ENCODE results near the gene AZGP1.

The AZGP1 gene

GRCh38 chr7:99928188-99928587 lies 47.6 kb downstream of the AZGP1 start:
- H3K4me3 ChIP-seq (ENCODE audit: low read length in 2 of 2), result no peak overlapping the region

GRCh38 chr7:99927536-99927935 lies 48.3 kb downstream of the AZGP1 start:
- Histone ChIP-seq H3K27ac (ENCODE audit: low read length) (no peak overlapping the region), H3K4me3 (ENCODE audit: low read length in 2 of 2) (no peak overlapping the region), H3K9me3 (ENCODE audit: control insufficient read depth in 2 of 2, low read length in 2 of 2) (no peaks in the 10 kb centered on the region), H3K36me3 (ENCODE audit: control insufficient read depth in 2 of 2, insufficient read depth in 2 of 2, low read length in 2 of 2) (no peaks in the 10 kb centered on the region), H3K4me1 (ENCODE audit: control insufficient read depth, insufficient read depth, low read length) (peaks cover 3% of the 10 kb centered on the region), H3K27me3 (ENCODE audit: control insufficient read depth in 1 of 2, insufficient read depth in 2 of 2, low read length in 2 of 2) (peaks cover 0 to 2% of the 10 kb centered on the region in 2 donors), H3K9ac (ENCODE audit: low read length in 2 of 2) (no peak overlapping the region)

More at GRCh38 chr7:99928188-99928587, 47.6 kb downstream of the AZGP1 start:
- Histone ChIP-seq H3K27ac (ENCODE audit: low read length) (no peak overlapping the region), H3K9me3 (ENCODE audit: control insufficient read depth in 2 of 2, low read length in 2 of 2) (no peaks in the 10 kb centered on the region), H3K9ac (ENCODE audit: low read length in 2 of 2) (no peak overlapping the region), H3K36me3 (ENCODE audit: control insufficient read depth in 2 of 2, insufficient read depth in 2 of 2, low read length in 2 of 2) (no peaks in the 10 kb centered on the region), H3K27me3 (ENCODE audit: control insufficient read depth in 1 of 2, insufficient read depth in 2 of 2, low read length in 2 of 2) (peaks cover 2 to 4% of the 10 kb centered on the region in 2 donors), H3K4me1 (ENCODE audit: control insufficient read depth, insufficient read depth, low read length) (peaks cover 3% of the 10 kb centered on the region)

- peaks cover 0 to 2% of the 10 kb centered on the region in 2 donors for H3K27me3 ChIP-seq (ENCODE audit: control insufficient read depth in 1 of 2, insufficient read depth in 2 of 2, low read length in 2 of 2)
- no peak overlapping the region for H3K27ac ChIP-seq (ENCODE audit: low read length)
- no peak overlapping the region for H3K9ac ChIP-seq (ENCODE audit: low read length in 2 of 2)
- H3K4me1 ChIP-seq (ENCODE audit: control insufficient read depth, insufficient read depth, low read length), result peaks cover 3% of the 10 kb centered on the region
- H3K4me3 ChIP-seq (ENCODE audit: low read length in 2 of 2), result no peak overlapping the region
- no peaks in the 10 kb centered on the region for H3K9me3 ChIP-seq (ENCODE audit: control insufficient read depth in 2 of 2, low read length in 2 of 2)
- H3K36me3 ChIP-seq (ENCODE audit: control insufficient read depth in 2 of 2, insufficient read depth in 2 of 2, low read length in 2 of 2), result peaks cover 0 to 2% of the 10 kb centered on the region in 2 donors
Observed at GRCh38 chr7:99926321-99926720, 49.5 kb downstream of the AZGP1 start.

- Histone ChIP-seq H3K27me3 (ENCODE audit: control insufficient read depth in 1 of 2, insufficient read depth in 2 of 2, low read length in 2 of 2) (no peaks in the 10 kb centered on the region), H3K27ac (ENCODE audit: low read length) (no peak overlapping the region), H3K36me3 (ENCODE audit: control insufficient read depth in 2 of 2, insufficient read depth in 2 of 2, low read length in 2 of 2) (peaks cover 0 to 2% of the 10 kb centered on the region in 2 donors), H3K4me1 (ENCODE audit: control insufficient read depth, insufficient read depth, low read length) (peaks cover 5% of the 10 kb centered on the region), H3K9me3 (ENCODE audit: control insufficient read depth in 2 of 2, low read length in 2 of 2) (no peaks in the 10 kb centered on the region), H3K4me3 (ENCODE audit: low read length in 2 of 2) (no peak overlapping the region), H3K9ac (ENCODE audit: low read length in 2 of 2) (no peak overlapping the region)
Observed at GRCh38 chr7:99923200-99923599, 52.6 kb downstream of the AZGP1 start.

- Histone ChIP-seq H3K9ac (ENCODE audit: low read length in 2 of 2) (peak overlapping the region in 1 of 2 donors; percentile 92), H3K4me1 (ENCODE audit: control insufficient read depth, insufficient read depth, low read length) (peaks cover 24% of the 10 kb centered on the region), H3K27me3 (ENCODE audit: control insufficient read depth in 1 of 2, insufficient read depth in 2 of 2, low read length in 2 of 2) (no peaks in the 10 kb centered on the region), H3K36me3 (ENCODE audit: control insufficient read depth in 2 of 2, insufficient read depth in 2 of 2, low read length in 2 of 2) (peaks cover 13 to 15% of the 10 kb centered on the region in 2 donors), H3K4me3 (ENCODE audit: low read length in 2 of 2) (peak overlapping the region; percentile 91 to 95), H3K9me3 (ENCODE audit: control insufficient read depth in 2 of 2, low read length in 2 of 2) (no peaks in the 10 kb centered on the region), H3K27ac (ENCODE audit: low read length) (peak overlapping the region; percentile 89)
Observed at GRCh38 chr7:99920149-99920548, 55.7 kb downstream of the AZGP1 start.

GRCh38 chr7:99919814-99920112 lies 56.1 kb downstream of the AZGP1 start:
- peaks cover 24% of the 10 kb centered on the region for H3K4me1 ChIP-seq (ENCODE audit: control insufficient read depth, insufficient read depth, low read length)
- peak overlapping the region; percentile 91 to 95 for H3K4me3 ChIP-seq (ENCODE audit: low read length in 2 of 2)
- peak overlapping the region; percentile 89 for H3K27ac ChIP-seq (ENCODE audit: low read length)
- H3K36me3 ChIP-seq (ENCODE audit: control insufficient read depth in 2 of 2, insufficient read depth in 2 of 2, low read length in 2 of 2), result peaks cover 15% of the 10 kb centered on the region in 2 donors
- peak overlapping the region; percentile 92 to 93 for H3K9ac ChIP-seq (ENCODE audit: low read length in 2 of 2)
- no peaks in the 10 kb centered on the region for H3K9me3 ChIP-seq (ENCODE audit: control insufficient read depth in 2 of 2, low read length in 2 of 2)
- no peaks in the 10 kb centered on the region for H3K27me3 ChIP-seq (ENCODE audit: control insufficient read depth in 1 of 2, insufficient read depth in 2 of 2, low read length in 2 of 2)

GRCh38 chr7:99918959-99919813 lies 56.6 kb downstream of the AZGP1 start, which contains the start of gene TRIM4:
Gene TRIM4 (minus strand): TSS chr7:99919530. CDS start chr7:99919401, 129 bp downstream.
- Histone ChIP-seq H3K9me3 (ENCODE audit: control insufficient read depth in 2 of 2, low read length in 2 of 2) (no peaks in the 10 kb centered on the region), H3K27me3 (ENCODE audit: control insufficient read depth in 1 of 2, insufficient read depth in 2 of 2, low read length in 2 of 2) (no peaks in the 10 kb centered on the region), H3K36me3 (ENCODE audit: control insufficient read depth in 2 of 2, insufficient read depth in 2 of 2, low read length in 2 of 2) (peaks cover 15% of the 10 kb centered on the region in 2 donors), H3K27ac (ENCODE audit: low read length) (peak within 1 kb of the TSS; percentile 89), H3K4me1 (ENCODE audit: control insufficient read depth, insufficient read depth, low read length) (peaks cover 24% of the 10 kb centered on the region), H3K4me3 (ENCODE audit: low read length in 2 of 2) (peak within 1 kb of the TSS; percentile 91 to 95), H3K9ac (ENCODE audit: low read length in 2 of 2) (peak within 1 kb of the TSS; percentile 92 to 93)

All from stomach smooth muscle (tissue), 2 donors.